ENCODE results near the gene IRF3. TPM values are rescaled to one million over a fixed set of nuclear protein-coding genes. Genes with fewer than 3 reads are reported as not detected.

The IRF3 gene
- total and polyA plus RNA-seq, 2 donors (not counting 1 experiment from before 2014, with no cell fraction given): 233 to 262 TPM

DNA sequence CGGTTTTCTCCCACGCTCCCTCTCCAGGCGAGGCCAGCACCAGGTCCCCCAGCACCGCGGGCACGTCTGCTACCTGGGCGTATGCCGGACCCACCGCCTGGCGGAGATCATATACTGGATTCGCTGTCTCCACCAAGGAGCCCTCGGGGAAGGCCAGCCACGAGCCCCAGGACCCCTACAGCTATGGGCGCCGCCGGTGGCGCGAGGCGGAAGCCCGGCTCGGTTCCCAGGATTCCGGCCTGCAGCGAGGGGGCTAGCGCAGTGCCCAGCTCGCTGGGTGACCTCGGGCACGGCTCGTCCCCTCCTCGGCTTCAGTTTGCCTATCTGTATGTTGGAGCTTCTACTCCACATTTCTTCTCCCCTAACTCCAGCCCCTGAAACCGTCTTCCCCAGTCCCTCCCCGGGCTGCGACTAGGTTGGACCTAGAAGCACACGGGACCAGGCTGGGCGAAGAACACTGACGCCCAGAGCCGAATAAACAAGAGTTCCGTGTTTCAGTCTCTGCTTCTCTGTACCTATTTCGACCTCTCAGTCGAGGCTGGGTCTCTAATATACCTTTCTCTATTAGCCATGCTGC, 24.5 kb upstream of the IRF3 start:
- H3K27ac Mint-ChIP-seq: peak overlapping the region; percentile 70
- peaks cover 22% of the 10 kb centered on the region for H3K4me1 Mint-ChIP-seq
- peaks cover 33% of the 10 kb centered on the region for H4K20me1 ChIP-seq (ENCODE audit: control insufficient read depth, insufficient read depth, low read length, poor library complexity, severe bottlenecking)
- POLR2A ChIA-PET: no interaction called here
- H3K79me2 ChIP-seq (ENCODE audit: control insufficient read depth, insufficient read depth, low read length): no peaks in the 10 kb centered on the region
- peak overlapping the region in 4 of 5 experiments; percentile 42 to 58 (median 46) for H3K4me3 ChIP-seq (ENCODE audit: control extremely low read depth in 1 of 5, extremely low read depth in 1 of 5, insufficient read depth in 1 of 5, low read depth in 2 of 5, low read length in 4 of 5)
- peak; percentile 26 for ATAC-seq (ENCODE audit: low read depth)
- 19% methylated on average over 39 of the region's 39 CpGs for WGBS (ENCODE audit: insufficient coverage)
- peaks cover 0 to 33% (median 14%) of the 10 kb centered on the region in 4 experiments for H3K27me3 ChIP-seq (replicated peaks in 1 of 4; ENCODE audit: control extremely low read depth in 1 of 4, control insufficient read depth in 3 of 4, insufficient read depth in 4 of 4, low read length in 3 of 4)
- peaks cover 0 to 8% (median 0%) of the 10 kb centered on the region in 3 donors for H3K9me3 ChIP-seq (ENCODE audit: control extremely low read depth in 1 of 3, control insufficient read depth in 2 of 3, insufficient read depth in 1 of 3, low read length in 2 of 3)
- no peak overlapping the region for H3K27ac ChIP-seq (ENCODE audit: low read length in 2 of 2)
- DNase-seq: no peak
- TF ChIP-seq CTCF (IDR thresholded peaks at IDR 0.05) (peak; percentile 33), EZH2 (IDR thresholded peaks at IDR 0.05; ENCODE audit: borderline replicate concordance, insufficient read depth, low read depth, low read length, poor library complexity, severe bottlenecking) (no peak)
- peaks cover 0 to 25% of the 10 kb centered on the region in 2 experiments for H3K36me3 ChIP-seq (replicated peaks in 1 of 2; ENCODE audit: control extremely low read depth in 1 of 2, control insufficient read depth in 1 of 2, extremely low read depth in 1 of 2, insufficient read depth in 2 of 2, low read length in 1 of 2)
- no peaks in the 10 kb centered on the region for H3K9me3 Mint-ChIP-seq (ENCODE audit: insufficient read depth)
- peak overlapping the region; percentile 87 for H3K4me2 ChIP-seq (replicated peaks; ENCODE audit: low read depth, low read length, poor library complexity, severe bottlenecking)
- peaks cover 25% of the 10 kb centered on the region in 2 donors for H3K4me1 ChIP-seq (ENCODE audit: control insufficient read depth in 2 of 2, insufficient read depth in 2 of 2, low read length in 2 of 2)
- peaks cover 31% of the 10 kb centered on the region for H3K27me3 Mint-ChIP-seq
- intact Hi-C loops (cut with micrococcal nuclease): no loop called here
- peak overlapping the region; percentile 76 for H2AFZ ChIP-seq (ENCODE audit: insufficient read depth, low read depth, low read length, poor library complexity, severe bottlenecking)
- CTCF ChIA-PET: interaction anchor here (0.7 to 1.7 kb wide), 4 partner anchors 9 to 120 kb away, joined by 3 to 6 read pairs (median 4); no protein-coding TSS in a partner anchor
- peak overlapping the region; percentile 62 for H3K9ac ChIP-seq (ENCODE audit: low read length)
- peak overlapping the region; percentile 89 for H3K4me3 Mint-ChIP-seq
